ENCODE data around the gene BUB1B. TPM values are rescaled to one million over a fixed set of nuclear protein-coding genes. Genes with fewer than 3 reads are reported as not detected.
"Not testable (repeated sequence)": the region's sequence is repeated elsewhere in the genome, so short reads cannot be mapped to it uniquely, and the experiment has no call there.

Gene BUB1B
- total RNA-seq, 1 experiment from 2014 or later: 34.6 TPM

- in situ Hi-C loops (cut with HindIII; ENCODE audit: low pct_unique_long_range_greater_than_20kb, low sequenced_read_pairs): no loop called here
- DNase-seq (ENCODE audit: low read depth, low spot score): no peak
Measured at GRCh38 chr15:40160021-40160420, 848 bp upstream of the BUB1B start.

- DNase-seq (ENCODE audit: low read depth, low spot score): no peak
Measured at GRCh38 chr15:40161693-40162391, 973 bp downstream of the BUB1B start.

GRCh38 chr15:40162552-40162951 lies 1.7 kb downstream of the BUB1B start:
- no peak for DNase-seq (ENCODE audit: low read depth, low spot score)
- in situ Hi-C loops (cut with HindIII; ENCODE audit: low pct_unique_long_range_greater_than_20kb, low sequenced_read_pairs): no loop called here

More at GRCh38 chr15:40161693-40162391, 973 bp downstream of the BUB1B start:
- in situ Hi-C loops (cut with HindIII; ENCODE audit: low pct_unique_long_range_greater_than_20kb, low sequenced_read_pairs): no loop called here

- in situ Hi-C loops (cut with HindIII; ENCODE audit: low pct_unique_long_range_greater_than_20kb, low sequenced_read_pairs): no loop called here
Measured at GRCh38 chr15:40163657-40164416, 3.0 kb downstream of the BUB1B start.

GRCh38 chr15:40167374-40167773 lies 6.5 kb downstream of the BUB1B start:
- in situ Hi-C loops (cut with HindIII; ENCODE audit: low pct_unique_long_range_greater_than_20kb, low sequenced_read_pairs); DNase-seq (ENCODE audit: low read depth, low spot score): not testable (repeated sequence)

More at GRCh38 chr15:40163657-40164416, 3.0 kb downstream of the BUB1B start:
- no peak for DNase-seq (ENCODE audit: low read depth, low spot score)

GRCh38 chr15:40175160-40175559 lies 14.3 kb downstream of the BUB1B start:
- in situ Hi-C loops (cut with HindIII; ENCODE audit: low pct_unique_long_range_greater_than_20kb, low sequenced_read_pairs): no loop called here
- DNase-seq (ENCODE audit: low read depth, low spot score): no peak

- no peak for DNase-seq (ENCODE audit: low read depth, low spot score)
- in situ Hi-C loops (cut with HindIII; ENCODE audit: low pct_unique_long_range_greater_than_20kb, low sequenced_read_pairs): no loop called here
Measured at GRCh38 chr15:40182358-40183029, 21.6 kb downstream of the BUB1B start.

- no peak for DNase-seq (ENCODE audit: low read depth, low spot score)
- in situ Hi-C loops (cut with HindIII; ENCODE audit: low pct_unique_long_range_greater_than_20kb, low sequenced_read_pairs): no loop called here
Measured at GRCh38 chr15:40183636-40184463, 23.0 kb downstream of the BUB1B start.

GRCh38 chr15:40190591-40190990 lies 29.7 kb downstream of the BUB1B start:
- in situ Hi-C loops (cut with HindIII; ENCODE audit: low pct_unique_long_range_greater_than_20kb, low sequenced_read_pairs): no loop called here

GRCh38 chr15:40192942-40193341 lies 32.1 kb downstream of the BUB1B start:
- in situ Hi-C loops (cut with HindIII; ENCODE audit: low pct_unique_long_range_greater_than_20kb, low sequenced_read_pairs): no loop called here
- no peak for DNase-seq (ENCODE audit: low read depth, low spot score)

More at GRCh38 chr15:40190591-40190990, 29.7 kb downstream of the BUB1B start:
- peak; percentile 55 for DNase-seq (ENCODE audit: low read depth, low spot score)

GRCh38 chr15:40197434-40197833 lies 36.6 kb downstream of the BUB1B start:
- in situ Hi-C loops (cut with HindIII; ENCODE audit: low pct_unique_long_range_greater_than_20kb, low sequenced_read_pairs): no loop called here
- DNase-seq (ENCODE audit: low read depth, low spot score): no peak

- in situ Hi-C loops (cut with HindIII; ENCODE audit: low pct_unique_long_range_greater_than_20kb, low sequenced_read_pairs): no loop called here
- no peak for DNase-seq (ENCODE audit: low read depth, low spot score)
Measured at GRCh38 chr15:40198355-40199085, 37.7 kb downstream of the BUB1B start.

- in situ Hi-C loops (cut with HindIII; ENCODE audit: low pct_unique_long_range_greater_than_20kb, low sequenced_read_pairs): no loop called here
- no peak for DNase-seq (ENCODE audit: low read depth, low spot score)
Measured at GRCh38 chr15:40204100-40204499, 43.2 kb downstream of the BUB1B start.

- peak; percentile 81 for DNase-seq (ENCODE audit: low read depth, low spot score)
- in situ Hi-C loops (cut with HindIII; ENCODE audit: low pct_unique_long_range_greater_than_20kb, low sequenced_read_pairs): no loop called here
Measured at GRCh38 chr15:40217166-40217824, 56.4 kb downstream of the BUB1B start.

- no peak for DNase-seq (ENCODE audit: low read depth, low spot score)
- in situ Hi-C loops (cut with HindIII; ENCODE audit: low pct_unique_long_range_greater_than_20kb, low sequenced_read_pairs): no loop called here
Measured at GRCh38 chr15:40219801-40220200, 58.9 kb downstream of the BUB1B start.

- in situ Hi-C loops (cut with HindIII; ENCODE audit: low pct_unique_long_range_greater_than_20kb, low sequenced_read_pairs): no loop called here
- DNase-seq (ENCODE audit: low read depth, low spot score): no peak
Measured at GRCh38 chr15:40222131-40222530, 61.3 kb downstream of the BUB1B start.

- in situ Hi-C loops (cut with HindIII; ENCODE audit: low pct_unique_long_range_greater_than_20kb, low sequenced_read_pairs): no loop called here
Measured at GRCh38 chr15:40226736-40227135, 65.9 kb downstream of the BUB1B start.

More at GRCh38 chr15:40226736-40227135, 65.9 kb downstream of the BUB1B start:
- DNase-seq (ENCODE audit: low read depth, low spot score): no peak
